Measurements from ENCODE around the gene ATP13A2.
"Not testable (repeated sequence)": the region's sequence is repeated elsewhere in the genome, so short reads cannot be mapped to it uniquely, and the experiment has no call there.

Gene ATP13A2

GRCh38 chr1:16949026-16949425 is 62.7 kb downstream of the ATP13A2 start:
- DNase-seq = not testable (repeated sequence)

DNA sequence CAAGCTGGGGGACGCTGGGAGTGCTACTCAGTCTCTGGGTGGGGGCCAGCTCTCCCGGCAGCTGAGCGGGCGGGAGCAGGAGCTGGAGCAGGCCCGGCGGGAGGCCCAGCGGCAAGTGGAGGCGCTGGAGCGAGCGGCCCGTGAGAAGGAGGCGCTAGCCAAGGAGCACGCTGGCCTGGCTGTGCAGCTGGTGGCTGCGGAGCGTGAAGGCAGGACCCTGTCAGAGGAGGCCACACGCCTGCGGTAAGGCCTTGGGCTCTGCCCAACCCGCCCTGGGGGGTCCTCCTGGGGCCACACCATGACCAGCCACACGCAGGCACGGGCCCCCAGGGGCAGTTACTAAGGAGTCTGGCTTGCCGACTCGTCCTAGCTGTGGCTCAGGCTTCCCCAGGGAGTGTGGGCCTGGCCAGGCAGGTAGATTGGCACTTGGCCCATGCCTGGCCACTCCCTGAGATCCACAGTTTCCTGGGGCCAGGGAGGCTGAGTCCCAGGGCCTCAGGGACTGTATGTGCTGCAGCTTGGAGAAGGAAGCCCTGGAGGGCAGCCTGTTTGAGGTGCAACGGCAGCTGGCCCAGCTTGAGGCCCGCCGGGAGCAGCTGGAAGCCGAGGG is 63.3 kb downstream of the ATP13A2 start:
- not testable (repeated sequence) for DNase-seq

GRCh38 chr1:16946646-16947045 is 65.1 kb downstream of the ATP13A2 start:
- no peak for DNase-seq

DNA sequence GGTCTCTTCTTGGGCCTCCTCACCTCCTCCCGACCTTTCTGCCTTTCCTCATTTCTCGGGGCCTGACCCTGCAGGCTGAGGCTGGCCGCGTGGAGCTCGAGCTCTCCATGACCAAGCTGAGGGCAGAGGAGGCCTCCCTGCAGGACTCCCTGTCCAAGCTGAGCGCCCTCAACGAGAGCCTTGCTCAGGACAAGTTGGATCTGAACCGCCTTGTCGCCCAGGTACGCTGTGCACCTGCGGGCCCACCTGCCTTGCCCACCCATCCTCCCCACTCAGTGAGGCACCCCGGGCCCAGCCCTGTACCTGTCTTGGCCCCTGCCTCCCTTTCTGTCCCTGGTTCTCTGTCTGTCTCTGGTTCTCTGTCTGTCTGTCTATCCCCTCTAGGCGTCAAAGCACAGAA is 65.5 kb downstream of the ATP13A2 start:
- DNase-seq = not testable (repeated sequence)

- not testable (repeated sequence) for DNase-seq
Observed at GRCh38 chr1:16945512-16945911, 66.2 kb downstream of the ATP13A2 start.

GRCh38 chr1:16944038-16944437 is 67.7 kb downstream of the ATP13A2 start:
- DNase-seq = no peak

DNA sequence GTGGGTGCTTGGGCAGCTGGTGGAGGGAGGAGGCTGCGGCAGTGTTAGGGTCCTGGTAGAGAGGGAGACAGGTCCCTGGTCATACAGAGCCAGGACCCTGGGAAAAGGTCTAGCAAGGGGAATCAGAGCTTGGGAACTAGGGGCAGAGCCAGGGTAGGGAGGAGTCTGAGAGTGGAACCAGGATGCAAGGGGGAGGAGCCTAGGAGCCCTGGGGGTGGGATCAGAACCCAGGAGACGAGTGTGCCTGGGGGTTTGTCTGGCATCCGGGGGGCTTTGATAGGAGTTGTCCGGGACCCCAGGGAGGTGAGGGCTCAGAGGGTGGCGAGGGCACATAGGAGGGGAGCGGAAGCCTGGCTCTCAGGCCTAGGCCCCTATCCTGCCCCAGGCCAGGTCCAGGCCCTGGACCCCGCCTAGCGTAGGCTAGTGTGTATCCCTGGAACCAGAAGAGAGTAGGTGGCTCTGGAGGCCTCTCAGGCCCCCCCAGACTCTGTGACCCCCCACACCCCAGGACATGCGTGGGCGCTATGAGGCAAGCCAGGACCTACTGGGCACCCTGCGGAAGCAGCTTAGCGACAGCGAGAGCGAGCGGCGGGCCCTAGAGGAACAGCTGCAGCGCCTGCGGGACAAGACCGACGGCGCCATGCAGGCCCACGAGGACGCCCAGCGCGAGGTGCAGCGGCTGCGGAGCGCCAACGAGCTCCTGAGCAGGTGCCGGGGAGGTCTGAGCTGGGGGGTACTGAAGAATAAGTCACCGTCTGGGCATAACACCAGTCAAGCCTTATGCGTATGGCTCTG is 72.1 kb downstream of the ATP13A2 start:
- not testable (repeated sequence) for DNase-seq

DNA sequence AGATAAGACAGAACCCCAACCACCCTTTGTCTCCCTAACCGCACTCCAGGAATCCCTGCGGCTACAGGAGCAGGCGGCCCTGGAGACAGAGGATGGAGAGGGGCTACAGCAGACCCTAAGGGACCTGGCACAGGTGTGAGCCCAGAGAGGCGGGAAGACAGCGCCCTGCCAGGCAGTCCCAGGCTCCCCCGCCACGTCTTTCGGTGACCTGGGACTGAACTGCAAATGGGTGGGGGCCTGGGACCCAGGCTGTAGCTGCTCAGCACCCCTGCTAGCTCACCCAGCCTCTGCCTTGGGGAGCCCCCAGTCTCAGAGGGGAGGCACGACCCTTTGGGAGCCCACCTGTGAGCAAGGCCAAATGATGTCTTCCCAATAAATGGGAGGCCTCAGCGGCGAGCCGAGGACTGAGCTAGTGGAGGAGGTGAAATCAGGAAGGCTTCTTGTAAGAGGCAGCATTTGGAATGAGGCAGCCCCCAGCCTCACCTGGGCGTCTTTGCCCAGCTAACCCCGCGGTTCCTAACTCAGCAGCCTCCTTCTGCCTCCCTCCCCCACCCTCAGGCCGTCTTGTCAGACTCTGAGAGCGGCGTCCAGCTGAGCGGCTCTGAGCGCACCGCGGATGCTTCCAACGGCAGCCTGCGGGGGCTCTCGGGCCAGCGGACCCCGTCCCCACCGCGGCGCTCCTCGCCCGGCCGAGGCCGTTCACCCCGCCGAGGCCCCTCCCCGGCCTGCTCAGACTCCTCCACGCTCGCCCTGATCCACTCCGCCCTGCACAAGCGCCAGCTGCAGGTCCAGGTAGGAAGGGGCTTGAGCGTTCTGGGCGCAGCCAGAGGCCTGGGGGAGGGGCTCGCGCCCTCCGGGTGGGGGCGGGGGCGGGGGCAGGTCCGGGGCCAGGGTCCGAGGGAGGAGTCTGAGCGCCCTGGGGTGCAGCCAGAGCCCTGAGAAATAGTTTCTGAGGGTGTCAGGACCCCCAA is 73.1 kb downstream of the ATP13A2 start:
- DNase-seq = no peak

DNA sequence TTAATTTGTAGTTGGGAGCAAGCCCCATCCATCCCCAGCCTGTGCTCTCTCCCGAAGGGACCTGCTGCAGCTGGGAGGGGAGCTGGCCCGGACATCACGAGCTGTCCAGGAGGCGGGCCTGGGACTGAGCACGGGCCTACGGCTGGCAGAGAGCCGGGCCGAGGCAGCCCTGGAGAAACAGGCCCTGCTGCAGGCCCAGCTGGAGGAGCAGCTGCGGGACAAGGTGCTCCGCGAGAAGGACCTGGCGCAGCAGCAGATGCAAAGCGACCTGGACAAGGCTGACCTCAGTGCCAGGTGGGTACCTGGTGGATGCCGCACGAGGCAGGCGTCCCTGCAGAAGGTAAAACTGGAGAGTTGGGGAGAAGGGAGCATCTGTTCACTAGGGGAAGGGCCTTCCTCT is 75.1 kb downstream of the ATP13A2 start:
- DNase-seq = not testable (repeated sequence)

Measured in stimulated activated CD4-positive, alpha-beta T cell treated with anti-CD3 and anti-CD28 coated beads, Interleukin-15, amount 100 ng/mL, for 24 hours (primary cell).